Measurements from ENCODE around the gene ZBED6.
A peak's percentile ranks its signal among the peaks of the same experiment; 100 is the strongest.

DNA sequence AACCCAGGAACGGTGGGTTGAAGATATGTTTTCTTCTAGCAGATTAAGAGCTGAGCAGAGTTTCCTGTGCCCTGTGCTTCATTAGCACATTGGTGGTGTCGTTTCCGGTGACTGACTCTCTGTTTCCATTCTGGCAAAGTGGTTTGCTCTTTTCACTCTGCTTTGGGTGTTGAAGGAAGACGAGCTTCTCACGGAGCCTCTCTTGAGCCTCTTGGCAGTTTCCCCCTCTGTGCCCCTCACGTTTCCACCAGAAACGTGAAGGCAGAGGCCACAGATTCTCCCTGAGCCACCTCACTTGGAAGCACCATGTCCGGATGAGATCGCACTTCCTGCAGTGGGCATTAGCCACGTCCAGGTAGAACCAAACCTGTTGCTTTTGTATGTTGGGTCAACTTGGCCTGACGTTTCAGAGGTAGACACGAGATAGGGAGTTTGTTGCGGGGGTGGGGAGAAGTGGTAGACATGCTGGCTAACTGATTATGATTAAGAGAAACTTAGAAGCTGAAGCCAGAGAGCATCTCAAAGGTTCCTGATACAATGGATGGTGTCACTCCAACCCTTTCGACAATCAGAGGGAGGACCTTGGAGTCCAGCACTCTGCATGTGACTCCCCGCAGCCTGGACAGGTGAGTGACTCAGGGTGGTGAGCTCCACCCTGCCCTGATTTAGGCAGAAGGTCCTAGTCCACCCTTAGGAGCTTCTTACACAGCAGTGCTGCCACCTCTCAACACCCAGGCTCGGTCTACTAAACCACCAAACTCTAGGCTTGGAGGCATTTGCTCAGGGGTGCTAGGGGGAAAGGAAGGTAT lies 30.2 kb upstream of the ZBED6 start, which contains the start of gene LAX1:
- TF ChIP-seq POLR2AphosphoS5 (IDR thresholded peaks at IDR 0.05) (peak in 1 of 4 donors; percentile 22), POLR2A (IDR thresholded peaks at IDR 0.05) (no peak)
- TF ChIP-seq, protein P1, sequence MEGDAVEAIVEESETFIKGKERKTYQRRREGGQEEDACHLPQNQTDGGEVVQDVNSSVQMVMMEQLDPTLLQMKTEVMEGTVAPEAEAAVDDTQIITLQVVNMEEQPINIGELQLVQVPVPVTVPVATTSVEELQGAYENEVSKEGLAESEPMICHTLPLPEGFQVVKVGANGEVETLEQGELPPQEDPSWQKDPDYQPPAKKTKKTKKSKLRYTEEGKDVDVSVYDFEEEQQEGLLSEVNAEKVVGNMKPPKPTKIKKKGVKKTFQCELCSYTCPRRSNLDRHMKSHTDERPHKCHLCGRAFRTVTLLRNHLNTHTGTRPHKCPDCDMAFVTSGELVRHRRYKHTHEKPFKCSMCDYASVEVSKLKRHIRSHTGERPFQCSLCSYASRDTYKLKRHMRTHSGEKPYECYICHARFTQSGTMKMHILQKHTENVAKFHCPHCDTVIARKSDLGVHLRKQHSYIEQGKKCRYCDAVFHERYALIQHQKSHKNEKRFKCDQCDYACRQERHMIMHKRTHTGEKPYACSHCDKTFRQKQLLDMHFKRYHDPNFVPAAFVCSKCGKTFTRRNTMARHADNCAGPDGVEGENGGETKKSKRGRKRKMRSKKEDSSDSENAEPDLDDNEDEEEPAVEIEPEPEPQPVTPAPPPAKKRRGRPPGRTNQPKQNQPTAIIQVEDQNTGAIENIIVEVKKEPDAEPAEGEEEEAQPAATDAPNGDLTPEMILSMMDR (IDR thresholded peaks at IDR 0.05) = no peak
